Measurements from ENCODE around the gene PNMA6E.

Gene PNMA6E

GRCh38 chrX:153401133-153401764 lies at the start of gene PNMA6E:
TSS of gene PNMA6E (minus strand) at chrX:153401350. CDS start at chrX:153398849, 2,501 bp downstream.
- no peak for DNase-seq

- no peak for DNase-seq
Observed at GRCh38 chrX:153450949-153451277, 49.8 kb upstream of the PNMA6E start.

GRCh38 chrX:153450114-153450948 lies 49.2 kb upstream of the PNMA6E start:
- DNase-seq: no peak

- DNase-seq: no peak
Observed at GRCh38 chrX:153449368-153450113, 48.4 kb upstream of the PNMA6E start.

- no peak for DNase-seq
Observed at GRCh38 chrX:153448556-153449367, 47.6 kb upstream of the PNMA6E start.

GRCh38 chrX:153447581-153447960 lies 46.4 kb upstream of the PNMA6E start:
- DNase-seq: no peak

GRCh38 chrX:153446950-153447580 lies 45.9 kb upstream of the PNMA6E start:
- no peak for DNase-seq

GRCh38 chrX:153446636-153446936 lies 45.4 kb upstream of the PNMA6E start:
- DNase-seq: no peak

GRCh38 chrX:153445856-153446635 lies 44.9 kb upstream of the PNMA6E start, which contains the start of gene TREX2:
TSS of gene TREX2 (minus strand) at chrX:153446056. CDS start at chrX:153445430, 626 bp downstream.
- DNase-seq: no peak

- no peak for DNase-seq
Observed at GRCh38 chrX:153445106-153445855, 44.1 kb upstream of the PNMA6E start.

- DNase-seq: no peak
Observed at GRCh38 chrX:153444333-153445011, 43.3 kb upstream of the PNMA6E start.

- DNase-seq: no peak
Observed at GRCh38 chrX:153443476-153444332, 42.6 kb upstream of the PNMA6E start.

GRCh38 chrX:153442463-153442862 lies 41.3 kb upstream of the PNMA6E start:
- DNase-seq: no peak

- no peak for DNase-seq
Observed at GRCh38 chrX:153441981-153442380, 40.8 kb upstream of the PNMA6E start.

- DNase-seq: no peak
Observed at GRCh38 chrX:153441296-153441695, 40.1 kb upstream of the PNMA6E start.

- no peak for DNase-seq
Observed at GRCh38 chrX:153440556-153441135, 39.5 kb upstream of the PNMA6E start.

- DNase-seq: no peak
Observed at GRCh38 chrX:153439977-153440376, 38.8 kb upstream of the PNMA6E start.

GRCh38 chrX:153438532-153438931 lies 37.4 kb upstream of the PNMA6E start:
- peak; percentile 3 for DNase-seq

GRCh38 chrX:153435845-153436244 lies 34.7 kb upstream of the PNMA6E start:
- no peak for DNase-seq

All from NCI-H1436 (cell line).